BE2C (cell line): ENCODE measurements around the gene REV1.

Source experiments
- DNase-seq: peaks from one replicate; pipeline ENCODE4 v3.0.0-alpha.2; 2020
- H3K27me3 ChIP-seq: fragments of 250-450 bp; sonication (Bioruptor Pico); 2 replicates; pipeline ENCODE4 v1.5.1; 2020; ENCODE audit warnings: mild to moderate bottlenecking
- H3K36me3 ChIP-seq: fragments of 250-450 bp; sonication (Bioruptor Pico); 2 replicates; pipeline ENCODE4 v1.5.1; 2020; ENCODE audit warnings: mild to moderate bottlenecking
- H3K4me1 ChIP-seq: fragments of 250-450 bp; sonication (Bioruptor Pico); 2 replicates; pipeline ENCODE4 v1.5.1; 2020
- H3K4me3 ChIP-seq: 2 replicates; pipeline ENCODE4 v1.5.1; 2011; ENCODE audit warnings: low read depth, low read length
- H3K9me3 ChIP-seq: fragments of 250-450 bp; sonication (Bioruptor Pico); 2 replicates; pipeline ENCODE4 v1.5.1; 2020
- CTCF ChIP-seq: IDR thresholded peaks from 2 replicates; pipeline ENCODE4 v1.5.1; 2012; ENCODE audit warnings: mild to moderate bottlenecking, low read depth, low read length

REV1 gene

GRCh38 chr2:99421469-99421868, 68.3 kb downstream of the REV1 start:
- no peak for TF ChIP-seq CTCF
- Histone ChIP-seq H3K36me3 (peaks cover 10% of the 10 kb centered on the region), H3K9me3 (no peaks in the 10 kb centered on the region), H3K4me1 (no peaks in the 10 kb centered on the region), H3K4me3 (no peak overlapping the region), H3K27me3 (no peaks in the 10 kb centered on the region)
- no peak for DNase-seq

GRCh38 chr2:99420751-99421299, 69.0 kb downstream of the REV1 start:
- H3K27me3 ChIP-seq, result no peaks in the 10 kb centered on the region
- no peak for TF ChIP-seq CTCF
- no peak overlapping the region for H3K4me3 ChIP-seq
- no peak for DNase-seq
- H3K36me3 ChIP-seq, result peaks cover 10% of the 10 kb centered on the region
- H3K9me3 ChIP-seq, result no peaks in the 10 kb centered on the region
- no peaks in the 10 kb centered on the region for H3K4me1 ChIP-seq

GRCh38 chr2:99420031-99420430, 69.8 kb downstream of the REV1 start:
- no peak for DNase-seq
- no peaks in the 10 kb centered on the region for H3K27me3 ChIP-seq
- H3K4me1 ChIP-seq, result no peaks in the 10 kb centered on the region
- no peak for TF ChIP-seq CTCF
- peaks cover 12% of the 10 kb centered on the region for H3K36me3 ChIP-seq
- H3K4me3 ChIP-seq, result no peak overlapping the region
- H3K9me3 ChIP-seq, result no peaks in the 10 kb centered on the region

- H3K27me3 ChIP-seq, result no peaks in the 10 kb centered on the region
- no peaks in the 10 kb centered on the region for H3K4me1 ChIP-seq
- H3K9me3 ChIP-seq, result no peaks in the 10 kb centered on the region
- no peak for DNase-seq
- no peak overlapping the region for H3K4me3 ChIP-seq
- TF ChIP-seq CTCF, result no peak
- H3K36me3 ChIP-seq, result peaks cover 7% of the 10 kb centered on the region
Measured at GRCh38 chr2:99417396-99417795, 72.4 kb downstream of the REV1 start.

GRCh38 chr2:99414566-99414965, 75.3 kb downstream of the REV1 start:
- H3K9me3 ChIP-seq, result no peaks in the 10 kb centered on the region
- no peak for DNase-seq
- H3K4me3 ChIP-seq, result no peak overlapping the region
- H3K27me3 ChIP-seq, result no peaks in the 10 kb centered on the region
- peaks cover 8% of the 10 kb centered on the region for H3K36me3 ChIP-seq
- no peak for TF ChIP-seq CTCF
- no peaks in the 10 kb centered on the region for H3K4me1 ChIP-seq

GRCh38 chr2:99410276-99410675, 79.5 kb downstream of the REV1 start:
- no peak for TF ChIP-seq CTCF
- Histone ChIP-seq H3K4me1 (no peaks in the 10 kb centered on the region), H3K36me3 (peaks cover 6% of the 10 kb centered on the region), H3K4me3 (no peak overlapping the region), H3K9me3 (no peaks in the 10 kb centered on the region), H3K27me3 (no peaks in the 10 kb centered on the region)
- DNase-seq, result no peak
